Omental fat pad (tissue), 4 donors: Measurements from ENCODE around the gene TBX21. TPM values are rescaled to one million over a fixed set of nuclear protein-coding genes. Genes with fewer than 3 reads are reported as not detected.

Experiments used
- ATAC-seq: fragments of 150-250 bp; one replicate; pipeline ENCODE4 v1.9.1; 2016; ENCODE audit warnings: mild to moderate bottlenecking, moderate library complexity; ENCODE audit not compliant: low FRiP score
- DNase-seq: peaks from one replicate; pipeline ENCODE4 v3.0.0-alpha.2; 2019; ENCODE audit warnings: low spot score
- CTCF ChIP-seq, 3 donors: fragments of 450-650 bp; IDR thresholded peaks; one replicate each; pipeline ENCODE4 v1.5.1; 2016 to 2017; ENCODE audit warnings: antibody characterized with exemption in 3 of 3, mild to moderate bottlenecking in 3 of 3, moderate library complexity in 2 of 3
- total RNA-seq, 4 donors: library from RNA; depleted of rRNA; stranded (reverse); fragments of >200 nt; gene quantifications; one replicate each; pipeline ENCODE4 v1.1.0, GENCODE V29; 2016

Gene TBX21
- total RNA-seq, 4 donors from 2014 or later = 0.46 to 4.6 (median 2.0) TPM

- ATAC-seq = no peak
- DNase-seq = no peak
- TF ChIP-seq CTCF (IDR thresholded peaks at IDR 0.05) = no peak
Measured at GRCh38 chr17:47709594-47709993, 23.4 kb upstream of the TBX21 start.

- no peak for TF ChIP-seq CTCF (IDR thresholded peaks at IDR 0.05)
- DNase-seq (no peak), ATAC-seq (no peak)
Measured at GRCh38 chr17:47711366-47712099, 21.5 kb upstream of the TBX21 start.

DNA sequence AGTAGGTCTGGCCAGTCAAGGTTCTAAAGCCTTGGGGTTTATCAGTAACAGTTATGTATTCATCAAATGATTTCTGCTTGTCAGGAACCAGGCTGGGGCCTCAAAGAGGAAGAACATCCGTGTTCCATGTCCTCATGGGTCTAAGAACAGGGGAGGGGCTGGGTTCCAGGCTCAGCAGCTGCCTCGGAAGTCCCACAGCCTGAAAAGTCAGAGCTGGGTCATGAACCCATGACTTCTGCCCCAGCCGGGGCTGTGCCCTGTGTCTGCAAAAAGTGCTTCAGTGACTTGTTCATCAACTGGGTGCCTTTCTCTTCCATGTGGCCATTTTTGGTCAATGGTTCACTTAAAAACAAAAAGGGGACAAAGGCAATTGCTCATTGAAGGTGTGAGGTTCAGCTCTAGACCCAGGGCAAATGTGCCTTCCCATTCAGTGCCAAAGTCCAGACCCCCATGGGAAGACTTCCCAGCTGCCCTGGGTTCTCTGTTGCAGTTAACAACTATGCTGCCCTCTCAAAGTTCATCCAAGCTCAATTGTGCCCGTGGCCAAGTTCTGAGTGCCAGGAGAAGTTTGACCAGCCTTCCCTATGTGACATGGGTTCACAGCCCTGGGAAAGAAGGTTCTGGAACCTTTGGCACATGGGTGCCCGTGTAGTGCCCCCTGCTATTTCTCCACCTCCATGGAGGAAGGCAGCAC lies 20.6 kb upstream of the TBX21 start:
- no peak for ATAC-seq
- DNase-seq = no peak
- no peak for TF ChIP-seq CTCF (IDR thresholded peaks at IDR 0.05)

GRCh38 chr17:47713980-47714700 lies 18.9 kb upstream of the TBX21 start:
- TF ChIP-seq CTCF (IDR thresholded peaks at IDR 0.05) = no peak
- no peak for DNase-seq
- ATAC-seq = no peak

DNA sequence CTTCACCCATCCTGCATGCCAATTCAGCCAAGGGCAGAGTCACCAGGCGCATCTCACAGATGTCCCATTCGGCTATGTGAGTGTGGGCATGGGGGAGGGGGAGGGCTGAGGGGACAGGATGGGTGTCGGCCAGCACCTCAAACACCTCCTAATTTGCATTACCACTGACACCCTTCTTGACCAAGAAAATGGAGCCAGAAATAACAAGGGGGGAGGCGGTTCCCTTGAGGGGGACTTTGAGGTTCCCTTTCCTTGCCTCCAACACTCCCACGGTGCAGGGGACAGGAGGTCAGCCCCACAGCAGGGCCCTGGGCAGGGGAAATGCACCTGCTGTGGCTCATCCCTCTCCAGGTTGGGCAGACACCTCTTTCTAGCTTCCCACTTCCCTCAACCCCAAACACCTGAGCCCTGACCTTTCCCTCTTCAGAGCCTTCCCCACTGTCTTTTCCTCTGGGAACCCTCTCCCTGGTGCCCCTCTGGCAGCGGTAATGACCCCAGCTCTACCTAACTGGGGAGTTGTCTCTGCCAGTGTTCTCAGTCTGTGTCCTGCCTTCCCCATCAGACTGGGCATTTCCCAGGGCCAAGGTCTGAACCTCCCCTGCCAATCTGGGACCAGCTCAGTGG lies 18.2 kb upstream of the TBX21 start:
- TF ChIP-seq CTCF (IDR thresholded peaks at IDR 0.05) = no peak
- DNase-seq = no peak
- no peak for ATAC-seq

- ATAC-seq = no peak
- no peak for TF ChIP-seq CTCF (IDR thresholded peaks at IDR 0.05)
- DNase-seq = no peak
Measured at GRCh38 chr17:47715669-47716325, 17.2 kb upstream of the TBX21 start.
